NCI-H226 (cell line): ENCODE measurements around the gene CORO2B.
A peak's percentile ranks its signal among the peaks of the same experiment; 100 is the strongest.

Source experiments
- DNase-seq: peaks from one replicate; pipeline ENCODE4 v3.0.0-alpha.2; 2015

The CORO2B gene

GRCh38 chr15:68574629-68575028 lies 4.2 kb upstream of the CORO2B start:
- DNase-seq: no peak

- no peak for DNase-seq
These were observed 2.4 kb upstream of the CORO2B start for GRCh38 chr15:68576235-68576892.

- DNase-seq: peak; percentile 46
These were observed 416 bp upstream of the CORO2B start for GRCh38 chr15:68578175-68578979.

- DNase-seq: no peak
These were observed 1.5 kb downstream of the CORO2B start for GRCh38 chr15:68580026-68580882.

GRCh38 chr15:68580883-68581155 lies 2.0 kb downstream of the CORO2B start:
- no peak for DNase-seq

- DNase-seq: no peak
These were observed 2.9 kb downstream of the CORO2B start for GRCh38 chr15:68581725-68582124.

- DNase-seq: no peak
These were observed 3.4 kb downstream of the CORO2B start for GRCh38 chr15:68582236-68582635.

GRCh38 chr15:68582864-68583263 lies 4.1 kb downstream of the CORO2B start:
- no peak for DNase-seq

- no peak for DNase-seq
These were observed 4.5 kb downstream of the CORO2B start for GRCh38 chr15:68583321-68583720.

GRCh38 chr15:68583936-68584755 lies 5.4 kb downstream of the CORO2B start:
- DNase-seq: no peak

- no peak for DNase-seq
These were observed 6.2 kb downstream of the CORO2B start for GRCh38 chr15:68584756-68585573.

- no peak for DNase-seq
These were observed 6.9 kb downstream of the CORO2B start for GRCh38 chr15:68585574-68586273.

GRCh38 chr15:68586274-68586961 lies 7.6 kb downstream of the CORO2B start:
- peak; percentile 98 for DNase-seq

GRCh38 chr15:68587769-68588385 lies 9.1 kb downstream of the CORO2B start:
- no peak for DNase-seq

GRCh38 chr15:68589053-68589452 lies 10.3 kb downstream of the CORO2B start:
- no peak for DNase-seq

GRCh38 chr15:68589783-68590710 lies 11.3 kb downstream of the CORO2B start:
- DNase-seq: no peak

GRCh38 chr15:68590721-68591389 lies 12.1 kb downstream of the CORO2B start:
- DNase-seq: no peak

GRCh38 chr15:68592054-68592453 lies 13.3 kb downstream of the CORO2B start:
- no peak for DNase-seq
